HG02981 (cell line): ENCODE measurements around the gene B3GALNT2.

ENCODE experiments used
- ATAC-seq: cut with Tn5 transposase; IDR thresholded peaks from one replicate; pipeline ENCODE4 v1.9.1; 2021; ENCODE audit warnings: mild to moderate bottlenecking, moderate library complexity; ENCODE audit not compliant: unreplicated experiment

Gene B3GALNT2

GRCh38 chr1:235411489-235412486 lies 92.5 kb downstream of the B3GALNT2 start:
- no peak for ATAC-seq

GRCh38 chr1:235410467-235410866 lies 93.8 kb downstream of the B3GALNT2 start:
- no peak for ATAC-seq

DNA sequence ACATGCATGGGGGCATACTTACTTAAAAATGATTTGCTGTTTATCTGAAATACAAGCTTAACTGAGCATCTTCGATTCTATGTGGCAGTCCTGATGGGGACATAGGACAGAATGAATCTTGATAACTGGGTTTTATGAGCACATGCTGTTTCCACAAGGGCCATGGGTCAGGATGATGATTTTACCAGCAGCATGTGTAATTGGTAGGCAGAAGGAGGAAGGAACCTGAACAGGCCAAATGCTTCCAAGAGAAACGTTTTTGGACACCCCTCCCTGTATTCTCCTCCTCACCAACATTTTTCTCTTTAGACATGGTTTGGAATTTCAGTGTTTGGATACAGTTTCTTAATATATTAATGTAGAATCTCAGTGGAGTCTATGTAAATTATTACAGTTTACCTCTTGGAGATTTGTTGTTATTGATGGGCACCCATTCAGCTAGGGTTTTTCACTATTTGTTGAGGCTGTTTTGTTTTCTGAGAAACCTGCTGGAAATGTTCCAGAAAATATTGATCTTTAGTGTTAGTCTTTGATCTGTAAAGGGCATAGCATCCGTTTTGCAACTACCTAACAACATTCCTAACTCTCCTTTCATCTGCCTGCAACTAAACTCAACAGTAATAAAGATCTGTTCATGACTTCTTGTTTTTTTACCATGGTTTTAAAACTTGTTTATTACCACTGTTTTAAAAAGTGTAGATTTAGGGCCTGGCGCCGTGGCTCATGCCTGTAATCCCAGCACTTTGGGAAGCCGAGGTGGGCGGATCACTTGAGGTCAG lies 95.0 kb downstream of the B3GALNT2 start:
- ATAC-seq: no peak

GRCh38 chr1:235408503-235408960 lies 95.7 kb downstream of the B3GALNT2 start:
- no peak for ATAC-seq

DNA sequence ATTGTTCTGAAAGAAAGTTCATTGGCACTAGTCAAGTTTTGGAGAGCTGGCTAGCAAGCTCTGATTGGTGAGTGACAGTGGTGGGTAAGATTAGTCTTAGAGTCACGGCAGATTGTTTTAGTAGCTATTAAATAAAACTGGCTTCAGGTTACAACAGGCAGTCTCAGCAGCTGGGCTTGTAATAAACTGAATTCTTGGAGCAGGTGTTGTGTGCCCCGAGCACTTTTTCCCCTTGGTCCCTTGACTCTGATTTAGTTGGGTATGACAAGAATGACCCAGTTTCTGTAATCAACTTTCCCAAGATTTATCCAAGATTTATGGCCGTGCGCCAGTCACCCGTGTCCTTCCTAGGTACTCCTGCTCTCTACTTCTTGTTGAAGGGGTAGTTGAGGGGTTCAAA lies 96.8 kb downstream of the B3GALNT2 start:
- ATAC-seq: no peak

GRCh38 chr1:235404190-235404589 lies 100.1 kb downstream of the B3GALNT2 start:
- no peak for ATAC-seq

GRCh38 chr1:235403593-235403992 lies 100.7 kb downstream of the B3GALNT2 start:
- ATAC-seq: no peak

DNA sequence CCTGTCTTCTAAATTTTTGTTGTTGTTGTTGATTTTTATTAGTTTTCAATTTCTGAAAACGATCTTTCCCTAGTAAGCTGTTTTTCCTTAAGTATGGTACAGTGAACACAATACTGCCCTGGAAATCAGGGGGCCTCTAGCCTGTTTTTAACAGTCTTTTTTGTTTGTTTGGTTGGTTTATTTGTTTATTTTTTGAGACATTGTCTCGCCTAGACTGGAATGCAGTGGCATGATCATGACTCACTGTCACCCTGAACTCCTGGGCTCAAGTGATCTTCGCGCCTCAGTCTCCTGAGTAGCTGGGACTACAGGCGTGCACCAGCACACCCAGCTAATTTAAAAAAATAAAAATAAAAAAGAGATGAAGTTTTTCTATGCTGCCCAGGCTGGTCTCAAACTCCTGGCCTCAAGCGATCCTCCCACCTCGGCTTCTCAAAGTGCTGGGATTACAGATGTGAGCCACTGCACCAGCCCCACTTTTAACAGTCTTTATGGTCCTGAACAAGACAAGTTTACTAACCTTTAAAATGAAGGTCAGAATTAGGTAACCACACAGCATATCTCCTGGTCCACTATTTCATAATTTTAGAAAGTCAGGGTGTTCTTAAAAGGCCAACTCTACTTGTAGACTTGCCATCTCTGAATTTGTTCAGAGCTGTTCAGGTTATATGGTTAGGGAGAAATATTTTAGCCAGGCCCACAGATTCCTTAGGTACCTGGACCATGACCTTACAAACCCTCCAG lies 101.6 kb downstream of the B3GALNT2 start:
- ATAC-seq: no peak

GRCh38 chr1:235401251-235401650 lies 103.0 kb downstream of the B3GALNT2 start:
- ATAC-seq: no peak
